IMR-90 (cell line): ENCODE measurements around the gene ATP6V1F. TPM values are rescaled to one million over a fixed set of nuclear protein-coding genes. Genes with fewer than 3 reads are reported as not detected.

Experiments
- ATAC-seq: fragments of 200-7000 bp; cut with Tn5 transposase; 2 replicates; pipeline ENCODE4 v1.9.1; 2020; ENCODE audit warnings: low read depth, mild to moderate bottlenecking, moderate library complexity
- BruUV-seq: library from RNA; stranded (reverse); fragments of 400-500 nt; replicated peaks from 2 replicates; lab custom pipeline; 2021; lab: Mats Ljungman, UMichigan
- CTCF ChIA-PET: fragments of 300-600 bp; formaldehyde crosslinking; extraction: SDS; loops from one replicate; lab custom pipeline; 2021; ENCODE audit warnings: antibody characterized with exemption; lab: Yijun Ruan, JAX
- POLR2A ChIA-PET: fragments of 300-600 bp; sonication (Branson Sonifier 250); formaldehyde crosslinking; loops from one replicate; lab custom pipeline; 2022; ENCODE audit warnings: antibody characterized with exemption; ENCODE audit not compliant: unreplicated experiment; lab: Charles Lee
- DNase-seq: peaks from one replicate; pipeline ENCODE4 v3.0.0; 2013
- H2AFZ ChIP-seq: replicated peaks from 2 replicates; pipeline ENCODE3; 2013; ENCODE audit warnings: low read length, mild to moderate bottlenecking; ENCODE audit not compliant: poor library complexity
- H2AK5ac ChIP-seq: 2 replicates; pipeline ENCODE4 v1.6.1; 2013; ENCODE audit warnings: low read depth, low read length, inconsistent platforms
- H2AK9ac ChIP-seq: replicated peaks from 2 replicates; pipeline ENCODE3; 2013; ENCODE audit warnings: mild to moderate bottlenecking, low read depth, low read length, moderate library complexity; ENCODE audit not compliant: poor library complexity
- H2BK120ac ChIP-seq: 2 replicates; pipeline ENCODE4 v1.6.1; 2013; ENCODE audit warnings: low read depth, low read length, inconsistent platforms
- H2BK15ac ChIP-seq: 3 replicates; pipeline ENCODE4 v1.6.1; 2013; ENCODE audit warnings: low read depth, low read length, inconsistent platforms
- H2BK20ac ChIP-seq: 2 replicates; pipeline ENCODE4 v1.6.1; 2013; ENCODE audit warnings: low read depth, mild to moderate bottlenecking, inconsistent platforms, low read length, moderate library complexity
- H2BK5ac ChIP-seq: 2 replicates; pipeline ENCODE4 v1.6.1; 2013; ENCODE audit warnings: mild to moderate bottlenecking, low read depth, low read length, inconsistent platforms; ENCODE audit not compliant: poor library complexity, severe bottlenecking
- H3K14ac ChIP-seq: replicated peaks from 2 replicates; pipeline ENCODE4 v1.6.1; 2013; ENCODE audit warnings: low read depth, low read length, inconsistent platforms
- H3K18ac ChIP-seq: 2 replicates; pipeline ENCODE4 v1.6.1; 2013; ENCODE audit warnings: low read depth, low read length, control low read depth
- H3K23ac ChIP-seq: 2 replicates; pipeline ENCODE4 v1.6.1; 2013; ENCODE audit warnings: low read depth, low read length, inconsistent platforms
- H3K27ac ChIP-seq: 2 replicates; pipeline ENCODE4 v1.5.1; 2013; ENCODE audit warnings: mild to moderate bottlenecking, control low read depth, low read length; ENCODE audit not compliant: insufficient read depth
- H3K27me3 ChIP-seq: 2 replicates; pipeline ENCODE4 v1.6.1; 2013; ENCODE audit warnings: low read length; ENCODE audit not compliant: control insufficient read depth, insufficient read depth
- H3K36me3 ChIP-seq: 2 replicates; pipeline ENCODE4 v1.6.1; 2013; ENCODE audit warnings: low read length, mixed read lengths; ENCODE audit not compliant: control insufficient read depth, insufficient read depth
- H3K4ac ChIP-seq: 2 replicates; pipeline ENCODE4 v1.6.1; 2013; ENCODE audit warnings: low read depth, low read length, inconsistent platforms
- H3K4me1 ChIP-seq: 2 replicates; pipeline ENCODE4 v1.6.1; 2013; ENCODE audit warnings: low read length, mixed read lengths; ENCODE audit not compliant: control insufficient read depth, insufficient read depth
- H3K4me2 ChIP-seq: 2 replicates; pipeline ENCODE4 v1.6.1; 2013; ENCODE audit warnings: low read depth, mild to moderate bottlenecking, control low read depth, low read length, moderate library complexity
- H3K4me3 ChIP-seq: 2 replicates; pipeline ENCODE4 v1.5.1; 2013; ENCODE audit warnings: low read depth, mild to moderate bottlenecking, control low read depth, low read length, moderate library complexity; ENCODE audit not compliant: insufficient read depth
- H3K56ac ChIP-seq: 2 replicates; pipeline ENCODE4 v1.6.1; 2013; ENCODE audit warnings: low read length, inconsistent platforms; ENCODE audit not compliant: insufficient read depth; ENCODE audit errors: extremely low read depth
- H3K79me1 ChIP-seq, 2 experiments: 2 replicates each; pipeline ENCODE4 v1.6.1; 2013; ENCODE audit warnings: low read length in 2 of 2, inconsistent platforms in 1 of 2, low read depth in 1 of 2
- H3K9ac ChIP-seq: 2 replicates; pipeline ENCODE4 v1.6.1; 2013; ENCODE audit warnings: low read depth, low read length, control low read depth
- H3K9me1 ChIP-seq: 2 replicates; pipeline ENCODE4 v1.6.1; 2013; ENCODE audit warnings: low read length, inconsistent platforms; ENCODE audit not compliant: insufficient read depth
- H3K9me3 ChIP-seq: 2 replicates; pipeline ENCODE4 v1.6.1; 2013; ENCODE audit warnings: low read length; ENCODE audit not compliant: control insufficient read depth, insufficient read depth
- H4K20me1 ChIP-seq: 2 replicates; pipeline ENCODE4 v1.6.1; 2013; ENCODE audit warnings: low read length, inconsistent platforms; ENCODE audit not compliant: insufficient read depth
- H4K5ac ChIP-seq: 2 replicates; pipeline ENCODE4 v1.6.1; 2013; ENCODE audit warnings: mild to moderate bottlenecking, low read depth, low read length, control low read depth
- H4K8ac ChIP-seq, 2 experiments: 2 replicates each; pipeline ENCODE4 v1.6.1; 2013; ENCODE audit warnings: low read depth in 2 of 2, low read length in 2 of 2, control low read depth in 1 of 2, inconsistent platforms in 1 of 2
- H4K91ac ChIP-seq: 2 replicates; pipeline ENCODE4 v1.6.1; 2013; ENCODE audit warnings: low read depth, low read length, inconsistent platforms; ENCODE audit not compliant: insufficient read depth
- BHLHE40 ChIP-seq: fragments of 150-350 bp; IDR thresholded peaks from 2 replicates; pipeline ENCODE4 v1.6.1; 2016; ENCODE audit warnings: mild to moderate bottlenecking, low read depth, low read length
- CEBPB ChIP-seq: IDR thresholded peaks from 2 replicates; pipeline ENCODE4 v1.6.1; 2012; ENCODE audit warnings: low read depth, low read length, improper control_type of control experiment
- CHD1 ChIP-seq: IDR thresholded peaks from 2 replicates; pipeline ENCODE4 v1.6.1; 2012; ENCODE audit warnings: low read depth, low read length, improper control_type of control experiment
- CTCF ChIP-seq: conservative IDR thresholded peaks from 2 replicates; pipeline ENCODE4 v1.5.1; 2012; ENCODE audit warnings: mild to moderate bottlenecking, low read depth, low read length, improper control_type of control experiment
- ELK1 ChIP-seq: fragments of 150-350 bp; IDR thresholded peaks from 2 replicates; pipeline ENCODE4 v1.6.1; 2016; ENCODE audit warnings: low read depth, mild to moderate bottlenecking, low read length, moderate library complexity, borderline replicate concordance
- MAFK ChIP-seq: IDR thresholded peaks from 2 replicates; pipeline ENCODE4 v1.6.1; 2012; ENCODE audit warnings: low read depth, low read length, improper control_type of control experiment
- MAZ ChIP-seq: IDR thresholded peaks from 2 replicates; pipeline ENCODE4 v1.6.1; 2012; ENCODE audit warnings: low read depth, mild to moderate bottlenecking, low read length, improper control_type of control experiment, moderate library complexity, borderline replicate concordance
- MXI1 ChIP-seq: IDR thresholded peaks from 2 replicates; pipeline ENCODE4 v1.6.1; 2012; ENCODE audit warnings: low read depth, mild to moderate bottlenecking, low read length, moderate library complexity, borderline replicate concordance
- NFE2L2 ChIP-seq: fragments of 150-350 bp; IDR thresholded peaks from 2 replicates; pipeline ENCODE4 v1.6.1; 2016; ENCODE audit warnings: low read depth, mild to moderate bottlenecking, low read length
- POLR2A ChIP-seq: IDR thresholded peaks from 2 replicates; pipeline ENCODE4 v1.6.1; 2012; ENCODE audit warnings: mild to moderate bottlenecking, low read depth, low read length
- RAD21 ChIP-seq: IDR thresholded peaks from 2 replicates; pipeline ENCODE4 v1.6.1; 2012; ENCODE audit warnings: low read length, improper control_type of control experiment
- RCOR1 ChIP-seq: IDR thresholded peaks from 2 replicates; pipeline ENCODE4 v1.6.1; 2012; ENCODE audit warnings: mild to moderate bottlenecking, low read length, improper control_type of control experiment; ENCODE audit not compliant: insufficient replicate concordance
- RFX5 ChIP-seq: IDR thresholded peaks from 2 replicates; pipeline ENCODE4 v1.8.0; 2012; ENCODE audit warnings: low read depth, mild to moderate bottlenecking, low read length, moderate library complexity
- SMC3 ChIP-seq: fragments of 150-350 bp; IDR thresholded peaks from 2 replicates; pipeline ENCODE4 v1.6.1; 2016; ENCODE audit warnings: low read depth, mild to moderate bottlenecking, antibody characterized with exemption, low read length, moderate library complexity
- USF2 ChIP-seq: fragments of 150-350 bp; IDR thresholded peaks from 2 replicates; pipeline ENCODE4 v1.6.1; 2017; ENCODE audit warnings: mild to moderate bottlenecking, antibody characterized with exemption, low read length, low read depth
- WGBS, 2 experiments: methylation state at CpG; one replicate each; pipeline versions ENCODE4 v1.1.5 to v1.1.7; 2013; ENCODE audit warnings: missing lambda C conversion rate in 2 of 2; ENCODE audit not compliant: insufficient read length in 1 of 2; ENCODE audit errors: extremely low coverage in 2 of 2; 5-methylcytosine and 5-hydroxymethylcytosine counted together
- dilution Hi-C: fragments of 300-500 bp; cut with HindIII; formaldehyde crosslinking; loops from one replicate; pipeline ENCODE4 v1.14.3; 2018; ENCODE audit warnings: low sequenced_read_pairs; ENCODE audit not compliant: unreplicated experiment
- in situ Hi-C: fragments of 300-500 bp; cut with MboI; formaldehyde crosslinking; loops from 3 replicates; pipeline ENCODE4 v1.14.3; 2019; ENCODE audit warnings: low sequenced_read_pairs, inconsistent platforms, mixed read lengths
- intact Hi-C: fragments of 100-400 bp; cut with micrococcal nuclease; formaldehyde crosslinking; loops from 2 replicates; pipeline ENCODE4 v1.10.0; 2022
- polyA plus RNA-seq, 3 experiments: library from polyadenylated mRNA; depleted of rRNA; stranded (reverse); fragments of >200 nt; gene quantifications; 2 replicates each; pipeline ENCODE4 v1.2.3, GENCODE V29; 2012; ENCODE audit warnings: low replicate concordance in 1 of 3
- total RNA-seq: library from RNA; depleted of rRNA; stranded (reverse); fragments of >200 nt; gene quantifications from 2 replicates; pipeline ENCODE4 v1.2.3, GENCODE V29; 2012

Gene ATP6V1F
- total and polyA plus RNA-seq, 2 of the 4 experiments (the other 2 are of a cell fraction): 104 to 321 TPM

- Histone ChIP-seq H3K9me3 (no peaks in the 10 kb centered on the region), H2BK20ac (no peak overlapping the region), H3K56ac (no peak overlapping the region), H3K4me2 (no peak overlapping the region), H2BK120ac (no peak overlapping the region), H4K91ac (no peak overlapping the region), H2BK5ac (no peak overlapping the region), H4K5ac (no peak overlapping the region), H3K9ac (no peak overlapping the region), H3K18ac (no peak overlapping the region), H3K27ac (no peak overlapping the region), H4K8ac (no peak overlapping the region), H3K4ac (no peak overlapping the region), H2AFZ (no peak overlapping the region), H3K4me1 (no peaks in the 10 kb centered on the region), H2BK15ac (no peak overlapping the region), H3K23ac (no peak overlapping the region), H2AK9ac (no peak overlapping the region), H4K20me1 (peaks cover 4% of the 10 kb centered on the region; the same call in 1 of the 2 replicates), H2AK5ac (no peak overlapping the region), H3K4me3 (no peak overlapping the region), H3K9me1 (no peaks in the 10 kb centered on the region), H3K79me1 (no peaks in the 10 kb centered on the region), H3K27me3 (peaks cover 15% of the 10 kb centered on the region), H3K36me3 (no peaks in the 10 kb centered on the region), H3K14ac (no peak overlapping the region)
- in situ Hi-C loops: loop anchor here (25.0 kb wide), 1 partner anchor 423 kb away; the partner anchor contains the start of gene HILPDA
- intact Hi-C loops: no loop called here
- no TSS peak for BruUV-seq
- dilution Hi-C loops: no loop called here
- POLR2A ChIA-PET: no interaction called here
- no peak for ATAC-seq
- CTCF ChIA-PET: no interaction called here
- no peak for DNase-seq
- WGBS, 2 experiments: 94% methylated on average over 3 of the region's 10 CpGs; no CpG with 5 or more reads in 1 of the 2 experiments
- TF ChIP-seq RFX5 (no peak), CHD1 (no peak), RAD21 (no peak), MAFK (no peak), ELK1 (no peak), CTCF (no peak), POLR2A (no peak), RCOR1 (no peak), MAZ (no peak), NFE2L2 (no peak), CEBPB (no peak), MXI1 (no peak), SMC3 (no peak), USF2 (no peak), BHLHE40 (no peak)
Observed at GRCh38 chr7:128885370-128886187, 22.9 kb downstream of the ATP6V1F start.
